HG03520 (cell line): ENCODE data around the gene MARCKSL1.
"Not testable (repeated sequence)": the region's sequence is repeated elsewhere in the genome, so short reads cannot be mapped to it uniquely, and the experiment has no call there.

Source experiments
- ATAC-seq: cut with Tn5 transposase; IDR thresholded peaks from one replicate; pipeline ENCODE4 v1.9.1; 2021; ENCODE audit warnings: mild to moderate bottlenecking, moderate library complexity; ENCODE audit not compliant: unreplicated experiment

Gene MARCKSL1

DNA sequence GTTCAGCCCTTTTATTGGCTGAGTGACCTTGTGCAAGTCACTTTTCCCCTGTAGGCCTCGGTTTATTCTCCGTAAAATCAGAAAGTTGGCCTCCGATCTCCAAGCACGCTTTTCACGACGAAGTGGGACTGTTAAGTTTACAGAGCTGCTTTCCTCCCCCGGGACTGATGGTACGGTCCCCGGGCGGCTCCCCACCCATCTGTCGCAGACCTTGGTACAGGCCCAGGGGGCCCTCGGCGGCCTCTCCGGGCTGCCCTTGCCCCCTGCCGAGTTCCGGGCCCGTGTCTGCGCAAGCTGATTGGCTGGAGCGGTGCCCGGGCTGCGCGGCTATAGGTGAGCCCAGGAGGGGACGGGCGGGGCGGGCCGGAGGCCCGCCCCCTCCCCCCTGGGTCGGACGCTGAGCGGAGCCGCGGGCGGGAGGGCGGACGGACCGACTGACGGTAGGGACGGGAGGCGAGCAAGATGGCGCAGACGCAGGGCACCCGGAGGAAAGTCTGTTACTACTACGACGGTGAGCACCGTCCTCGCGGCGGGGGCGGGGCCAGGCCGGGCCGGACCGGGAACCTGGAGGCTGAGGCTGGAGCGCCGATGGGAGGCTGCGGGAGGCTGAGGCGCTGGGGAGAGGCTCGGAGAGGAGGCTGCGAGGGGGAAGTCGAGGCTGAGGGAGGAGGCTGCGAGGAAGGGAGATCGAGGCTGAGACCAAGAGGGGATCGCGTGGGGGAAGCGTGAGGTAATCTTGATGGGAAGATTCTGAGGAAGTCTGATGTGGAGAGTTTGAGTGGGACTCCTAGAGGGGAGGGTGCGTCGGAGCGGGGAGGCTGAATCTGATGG, 44.1 kb downstream of the MARCKSL1 start, which contains the start of gene HDAC1:
TSS of gene HDAC1 (plus strand) at position 376 of the 831 bp plus-strand sequence. CDS start at position 463, 87 bp downstream.
- ATAC-seq, result peak; percentile 94

DNA sequence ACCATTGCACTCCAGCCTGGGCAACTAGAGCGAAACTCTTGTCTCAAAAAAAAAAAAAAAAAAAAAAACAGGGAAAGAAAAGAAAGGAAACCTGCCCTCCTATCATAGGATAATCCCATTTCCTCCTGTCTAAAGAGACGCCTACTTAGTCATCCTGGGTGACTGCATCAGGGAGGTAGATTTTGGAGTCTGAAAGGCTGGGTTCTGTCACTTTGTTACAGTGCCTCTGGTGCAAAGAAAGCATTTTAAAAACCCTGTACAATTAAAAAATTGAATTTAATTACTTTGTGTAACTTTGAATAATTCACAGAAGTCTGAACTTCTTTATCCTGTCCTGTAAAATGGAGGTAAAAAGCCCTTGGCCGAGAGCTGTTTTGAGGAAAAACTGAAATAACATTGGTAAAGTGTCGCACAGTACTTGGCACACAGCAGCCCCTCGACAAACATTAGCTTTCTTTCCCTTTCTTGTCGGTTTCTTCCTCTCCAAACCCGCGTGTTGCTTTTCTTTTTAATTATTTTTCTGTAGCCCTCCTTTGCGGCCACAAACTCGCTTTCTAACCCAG, 44.8 kb downstream of the MARCKSL1 start:
- ATAC-seq, result no peak

DNA sequence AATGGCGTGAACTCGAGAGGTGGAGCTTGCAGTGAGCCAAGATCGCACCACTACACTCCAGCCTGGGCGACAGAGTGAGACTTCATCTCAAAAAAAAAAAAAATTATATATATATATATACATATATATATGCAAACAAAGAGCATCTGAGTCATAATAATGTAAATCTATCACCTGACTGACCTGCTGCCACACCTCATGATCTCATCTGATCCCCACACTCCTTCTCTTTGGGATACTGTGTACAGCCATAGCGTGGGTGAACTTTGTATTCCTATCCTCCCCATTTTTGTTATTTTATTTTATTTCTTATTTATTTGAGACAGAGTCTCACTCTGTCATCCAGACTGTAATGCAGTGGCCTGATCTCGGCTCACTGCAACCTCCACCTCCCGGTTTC, 46.8 kb downstream of the MARCKSL1 start:
- ATAC-seq, result no peak

DNA sequence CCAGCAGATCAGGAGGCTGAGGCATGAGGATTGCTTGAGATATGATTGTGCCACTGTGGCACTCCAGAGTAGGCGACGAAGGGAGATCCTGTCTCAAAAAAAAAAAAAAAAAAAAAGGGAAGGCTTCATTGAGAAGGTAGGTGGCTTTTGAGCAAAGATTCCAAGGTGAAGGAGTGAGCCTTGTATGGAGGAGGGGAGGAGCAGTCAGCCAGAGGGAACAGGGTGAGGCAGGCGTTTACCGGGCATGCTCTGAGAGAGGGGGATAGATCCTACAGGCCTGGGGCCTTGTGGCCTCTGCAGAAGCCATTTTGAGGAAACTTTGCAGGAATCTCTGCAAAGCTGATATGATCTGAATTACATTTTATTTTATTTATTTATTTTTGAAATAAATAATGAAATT, 49.3 kb downstream of the MARCKSL1 start:
- no peak for ATAC-seq

DNA sequence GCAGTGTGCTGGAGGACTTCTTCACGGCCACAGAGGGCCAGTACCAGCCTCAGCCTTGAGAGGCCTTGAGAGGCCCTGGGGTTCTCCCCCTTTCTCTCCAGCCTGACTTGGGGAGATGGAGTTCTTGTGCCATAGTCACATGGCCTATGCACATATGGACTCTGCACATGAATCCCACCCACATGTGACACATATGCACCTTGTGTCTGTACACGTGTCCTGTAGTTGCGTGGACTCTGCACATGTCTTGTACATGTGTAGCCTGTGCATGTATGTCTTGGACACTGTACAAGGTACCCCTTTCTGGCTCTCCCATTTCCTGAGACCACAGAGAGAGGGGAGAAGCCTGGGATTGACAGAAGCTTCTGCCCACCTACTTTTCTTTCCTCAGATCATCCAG, 50.4 kb downstream of the MARCKSL1 start:
- ATAC-seq, result no peak

DNA sequence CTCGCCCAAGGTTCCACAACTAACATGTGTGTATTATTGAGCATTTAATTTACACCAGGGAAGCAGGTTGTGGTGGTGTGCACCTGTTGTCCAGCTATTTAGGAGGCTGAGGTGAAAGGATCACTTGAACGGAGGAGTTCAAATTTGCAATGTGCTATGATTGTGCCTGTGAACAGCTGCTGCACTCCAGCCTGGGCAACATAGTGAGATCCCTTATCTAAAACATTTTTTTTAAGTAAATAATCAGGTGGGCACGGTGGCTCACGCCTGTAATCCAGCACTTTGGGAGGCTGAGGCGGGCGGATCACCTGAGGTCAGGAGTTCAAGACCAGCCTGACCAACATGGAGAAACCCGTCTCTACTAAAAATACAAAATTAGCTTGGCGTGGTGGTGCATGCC, 51.3 kb downstream of the MARCKSL1 start:
- not testable (repeated sequence) for ATAC-seq
